Psoas muscle (tissue), 8 donors: ENCODE data around the gene SPATS2L. TPM values are rescaled to one million over a fixed set of nuclear protein-coding genes. Genes with fewer than 3 reads are reported as not detected.

Source experiments
- ATAC-seq, 4 donors: fragments of 200-7000 bp; cut with Tn5 transposase; one replicate each; pipeline ENCODE4 v1.9.1; 2020; ENCODE audit warnings: moderate library complexity in 3 of 4, mild to moderate bottlenecking in 2 of 4
- DNase-seq, 2 donors: peaks; one replicate each; pipeline ENCODE4 v3.0.0-alpha.2; 2020
- H3K27ac ChIP-seq: fragments of 200-600 bp; one replicate; pipeline ENCODE4 v1.8.0; 2022
- H3K27me3 ChIP-seq, 3 donors: fragments of 200-600 bp in 1 of 3; one replicate each; pipeline versions ENCODE4 v1.6.1 to v1.8.0; 2013 to 2022; ENCODE audit warnings: low read length in 2 of 3, mild to moderate bottlenecking in 2 of 3, moderate library complexity in 1 of 3; ENCODE audit not compliant: insufficient read depth in 3 of 3
- H3K36me3 ChIP-seq, 2 donors: fragments of 200-600 bp in 1 of 2; one replicate each; pipeline versions ENCODE4 v1.6.1 to v1.8.0; 2013 to 2022; ENCODE audit warnings: low read depth in 1 of 2, mild to moderate bottlenecking in 1 of 2, moderate library complexity in 1 of 2; ENCODE audit not compliant: insufficient read depth in 1 of 2
- H3K4me1 ChIP-seq: fragments of 200-600 bp; one replicate; pipeline ENCODE4 v1.8.0; 2022
- H3K4me3 ChIP-seq: fragments of 200-600 bp; one replicate; pipeline ENCODE4 v1.8.0; 2022; ENCODE audit warnings: mild to moderate bottlenecking
- H3K9me3 ChIP-seq: fragments of 200-600 bp; one replicate; pipeline ENCODE4 v1.8.0; 2022
- whole genome bisulfite sequencing, 3 donors: extraction: QIAGEN DNeasy Blood & Tissue Kit; methylation state at CpG; one replicate each; pipeline versions ENCODE4 v1.1.6 to v1.1.7; 2013; 5-methylcytosine and 5-hydroxymethylcytosine counted together
- intact Hi-C, 2 donors: fragments of 100-400 bp; cut with DNase I; formaldehyde crosslinking; loops; one replicate each; pipeline versions ENCODE4 v1.11.0 to v1.14.2; 2022
- polyA plus RNA-seq, 3 donors: library from polyadenylated mRNA; stranded (reverse); fragments of 200-250 nt; gene quantifications; one replicate each; pipeline ENCODE4 v1.2.3, GENCODE V29; 2013
- total RNA-seq, 4 donors: library from RNA; stranded (reverse); fragmentation: NEBNext Ultra II Directional in 2 of 4; extraction: Animal tissue kit (Norgen Biotek cat#: 25700) in 2 of 4; gene quantifications; one replicate each; pipeline versions ENCODE4 v1.2.1 to v1.2.4, GENCODE V29; 2021 to 2023
- TF ChIP-seq, protein P1 (sequence below): fragments of 200-600 bp; IDR thresholded peaks from one replicate; pipeline ENCODE4 v1.8.0; 2022; ENCODE audit warnings: antibody characterized with exemption
- donor health status: healthy with polysubstance abuse.
- donor health status: DM: no; HTN: no; CAD: no; lungs with moderate emphysema.
- donor health status: Bipolar disorder and iron deficiency.
- donor health status: healthy.
- donor health status: DM: yes; HTN: yes; CAD: no.
- donor health status: DM: no; HTN: no; CAD: no.
- donor health status: DM: no; HTN: no; CAD: no.
- donor health status: DM: yes; HTN: yes; CAD: no.

The SPATS2L gene
- total and polyA plus RNA-seq, 7 donors = 34.2 to 286 (median 60.2) TPM

DNA sequence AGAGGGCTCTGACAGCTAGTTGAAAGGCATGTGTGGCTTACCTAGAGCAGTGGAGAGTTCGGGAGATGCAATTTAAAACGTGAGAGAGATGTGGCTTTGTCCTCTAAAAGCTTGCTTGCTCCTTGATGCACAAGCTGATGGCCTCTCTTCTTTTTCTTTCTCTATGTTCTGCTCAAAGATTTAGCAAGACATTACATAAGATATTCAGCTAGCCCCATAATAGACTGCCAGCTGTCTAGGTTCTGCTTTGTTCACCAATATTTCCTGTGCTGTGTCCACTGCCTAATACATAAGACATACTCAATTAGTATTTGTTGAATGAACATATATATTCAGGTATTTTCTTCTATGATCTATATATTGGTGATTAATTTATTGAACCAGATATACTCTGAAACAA lies 31.1 kb downstream of the SPATS2L start:
- intact Hi-C loops = no loop called here
- DNase-seq (no peak), ATAC-seq (peak in 1 of 4 donors; percentile 56)
- H3K27ac ChIP-seq = no peak overlapping the region
- H3K4me1 ChIP-seq = peaks cover 17% of the 10 kb centered on the region
- H3K9me3 ChIP-seq = no peaks in the 10 kb centered on the region
- no peak overlapping the region for H3K4me3 ChIP-seq
- H3K36me3 ChIP-seq = no peaks in the 10 kb centered on the region
- no peaks in the 10 kb centered on the region for H3K27me3 ChIP-seq
- 32 to 61% (median 41%) methylated on average over 2 of the region's 2 CpGs for WGBS, 3 donors
- TF ChIP-seq, protein P1, sequence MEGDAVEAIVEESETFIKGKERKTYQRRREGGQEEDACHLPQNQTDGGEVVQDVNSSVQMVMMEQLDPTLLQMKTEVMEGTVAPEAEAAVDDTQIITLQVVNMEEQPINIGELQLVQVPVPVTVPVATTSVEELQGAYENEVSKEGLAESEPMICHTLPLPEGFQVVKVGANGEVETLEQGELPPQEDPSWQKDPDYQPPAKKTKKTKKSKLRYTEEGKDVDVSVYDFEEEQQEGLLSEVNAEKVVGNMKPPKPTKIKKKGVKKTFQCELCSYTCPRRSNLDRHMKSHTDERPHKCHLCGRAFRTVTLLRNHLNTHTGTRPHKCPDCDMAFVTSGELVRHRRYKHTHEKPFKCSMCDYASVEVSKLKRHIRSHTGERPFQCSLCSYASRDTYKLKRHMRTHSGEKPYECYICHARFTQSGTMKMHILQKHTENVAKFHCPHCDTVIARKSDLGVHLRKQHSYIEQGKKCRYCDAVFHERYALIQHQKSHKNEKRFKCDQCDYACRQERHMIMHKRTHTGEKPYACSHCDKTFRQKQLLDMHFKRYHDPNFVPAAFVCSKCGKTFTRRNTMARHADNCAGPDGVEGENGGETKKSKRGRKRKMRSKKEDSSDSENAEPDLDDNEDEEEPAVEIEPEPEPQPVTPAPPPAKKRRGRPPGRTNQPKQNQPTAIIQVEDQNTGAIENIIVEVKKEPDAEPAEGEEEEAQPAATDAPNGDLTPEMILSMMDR = no peak

DNA sequence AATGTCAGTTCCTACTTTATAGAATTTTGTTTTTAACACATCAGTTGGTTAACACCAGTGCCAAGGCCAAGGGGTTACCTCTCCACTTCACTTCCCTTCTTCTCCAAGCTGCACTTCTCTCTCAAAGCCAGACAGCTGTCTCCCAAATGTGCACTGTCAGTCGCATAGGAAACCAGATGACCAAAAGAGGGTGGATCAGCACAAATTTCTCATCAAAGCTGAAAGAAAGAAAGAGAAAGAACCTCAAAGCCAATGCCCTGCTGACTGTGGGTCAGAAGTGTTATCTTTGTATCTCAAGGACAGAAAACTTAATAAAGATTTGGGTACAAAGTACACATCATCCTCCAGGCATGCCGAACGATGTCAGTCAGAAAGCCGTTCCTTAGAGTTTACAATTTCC lies 32.2 kb downstream of the SPATS2L start:
- intact Hi-C loops = no loop called here
- H3K9me3 ChIP-seq = no peaks in the 10 kb centered on the region
- DNase-seq = no peak
- peak in 1 of 4 donors; percentile 42 for ATAC-seq
- H3K4me1 ChIP-seq = peaks cover 17% of the 10 kb centered on the region
- 40 to 67% (median 44%) methylated on average over 4 of the region's 4 CpGs for WGBS, 3 donors
- H3K27me3 ChIP-seq = no peaks in the 10 kb centered on the region
- no peaks in the 10 kb centered on the region for H3K36me3 ChIP-seq
- no peak overlapping the region for H3K27ac ChIP-seq
- TF ChIP-seq, protein P1 = no peak
- H3K4me3 ChIP-seq = no peak overlapping the region

DNA sequence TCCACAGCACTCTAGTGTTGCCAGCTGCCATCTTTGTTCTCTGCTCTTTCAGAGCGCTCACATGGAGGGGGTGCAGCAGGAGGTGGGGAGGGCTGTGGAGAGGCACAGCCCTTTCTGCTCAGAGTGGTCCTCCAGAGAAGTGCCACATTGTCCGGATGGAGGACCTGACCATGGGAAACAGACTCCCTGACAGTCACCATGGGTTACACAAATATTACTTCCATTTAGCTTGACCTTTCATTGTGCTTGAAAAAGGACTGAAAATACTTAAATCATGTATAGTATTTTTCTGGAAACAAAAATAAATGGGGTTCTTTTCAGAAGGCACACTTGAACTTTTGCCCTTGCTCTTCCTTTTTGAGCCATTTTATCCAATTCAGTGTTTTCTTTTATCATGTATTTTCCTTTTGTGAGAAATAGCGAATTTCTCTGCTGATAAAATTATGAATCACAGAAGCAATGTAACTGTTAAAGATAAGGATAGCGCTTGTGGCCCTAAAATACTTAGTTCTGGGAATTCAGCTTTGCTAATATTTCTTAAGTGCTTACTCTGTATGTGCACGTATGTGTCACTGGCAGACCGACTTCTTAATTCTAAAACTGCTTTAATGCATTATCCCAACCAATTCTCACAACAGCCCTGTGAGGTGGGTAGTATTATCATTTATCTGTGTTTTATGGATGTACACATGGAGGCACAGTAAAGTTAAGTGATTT lies 34.2 kb downstream of the SPATS2L start:
- DNase-seq (no peak), ATAC-seq (no peak)
- H3K4me1 ChIP-seq = peaks cover 21% of the 10 kb centered on the region
- no peak overlapping the region for H3K27ac ChIP-seq
- H3K36me3 ChIP-seq = no peaks in the 10 kb centered on the region
- 87 to 91% (median 91%) methylated on average over 6 of the region's 6 CpGs for WGBS, 3 donors
- H3K9me3 ChIP-seq = no peaks in the 10 kb centered on the region
- intact Hi-C loops = no loop called here
- no peaks in the 10 kb centered on the region for H3K27me3 ChIP-seq
- H3K4me3 ChIP-seq = no peak overlapping the region
- TF ChIP-seq, protein P1 = no peak

DNA sequence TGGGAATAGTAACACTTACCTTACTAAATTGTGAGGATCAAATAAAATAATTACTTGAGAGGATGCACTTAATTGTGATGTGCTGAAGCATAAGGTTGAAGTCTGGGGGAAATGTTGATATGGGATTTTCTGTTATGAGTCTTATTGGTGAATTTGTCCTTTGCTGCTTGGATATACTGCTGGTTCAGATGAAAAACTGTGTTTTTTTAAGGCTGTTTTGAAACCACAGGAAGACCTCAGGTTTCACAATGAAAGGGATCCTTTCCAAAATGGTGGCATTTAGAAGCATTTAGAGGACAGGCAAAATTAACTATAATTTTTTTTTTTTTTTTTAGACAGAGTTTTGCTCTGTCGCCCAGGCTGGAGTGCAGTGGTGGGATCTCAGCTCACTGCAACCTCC lies 34.9 kb downstream of the SPATS2L start:
- no peak for ATAC-seq
- H3K36me3 ChIP-seq = no peaks in the 10 kb centered on the region
- WGBS, 3 donors = 92 to 100% (median 97%) methylated on average over 1 of the region's 1 CpG

More for the DNA sequence above, 34.9 kb downstream of the SPATS2L start:
- no peaks in the 10 kb centered on the region for H3K9me3 ChIP-seq
- H3K4me3 ChIP-seq = no peak overlapping the region
- intact Hi-C loops = no loop called here
- DNase-seq = no peak
- no peaks in the 10 kb centered on the region for H3K27me3 ChIP-seq
- TF ChIP-seq, protein P1 = no peak
- no peak overlapping the region for H3K27ac ChIP-seq
- H3K4me1 ChIP-seq = peaks cover 24% of the 10 kb centered on the region
